ENCODE data around the gene WNK2. TPM values are rescaled to one million over a fixed set of nuclear protein-coding genes. Genes with fewer than 3 reads are reported as not detected.

WNK2 gene
- polyA plus RNA-seq, 2 of the 4 experiments (the other 2 are of a cell fraction): 2.1 to 6.7 TPM

DNA sequence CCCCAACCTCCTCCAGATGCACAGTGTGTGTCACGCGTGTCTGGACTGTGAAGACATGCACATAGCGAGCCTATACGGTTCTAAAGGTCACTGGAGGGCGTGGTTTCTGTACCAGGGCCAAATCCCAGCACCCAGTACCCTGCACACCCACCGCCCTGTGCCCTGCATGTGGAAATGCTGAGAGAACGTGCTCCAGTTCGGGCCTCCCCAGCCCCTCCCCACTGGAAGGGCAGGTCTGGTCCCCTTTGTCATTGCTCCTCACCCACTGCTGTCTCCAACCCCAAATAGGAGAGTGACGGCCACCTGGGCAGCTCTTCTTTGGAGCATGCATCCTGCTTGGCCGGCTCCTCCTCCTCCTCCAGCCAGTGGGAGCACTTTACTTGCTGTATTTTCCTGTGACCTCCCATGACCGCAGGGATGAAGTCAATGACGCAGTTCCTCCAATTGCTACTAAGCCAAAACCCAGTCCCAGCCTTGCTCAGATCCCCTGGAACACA lies 116.7 kb downstream of the WNK2 start (continued):
- TF ChIP-seq E2F6 (IDR thresholded peaks at IDR 0.05; ENCODE audit: borderline replicate concordance, low read depth) (no peak), CTCF (IDR thresholded peaks at IDR 0.05) (no peak), MAFK (IDR thresholded peaks at IDR 0.05; ENCODE audit: partially characterized antibody) (no peak), ZSCAN20 (CRISPR knock-in tag; IDR thresholded peaks at IDR 0.05) (no peak), RARB (CRISPR knock-in tag; IDR thresholded peaks at IDR 0.05) (no peak), CBX2 (IDR thresholded peaks at IDR 0.05; ENCODE audit: borderline replicate concordance, low read depth) (no peak), NPAS2 (CRISPR knock-in tag; IDR thresholded peaks at IDR 0.05; ENCODE audit: borderline replicate concordance) (no peak)

- DNase-seq (ENCODE audit: low read depth in 1 of 2, low spot score in 1 of 2) (no peak), ATAC-seq (no peak), FAIRE-seq (no peak)
- Histone ChIP-seq H3K27ac (no peak overlapping the region), H3K4me1 (peaks cover 4% of the 10 kb centered on the region; the same call in 1 of the 3 replicates), H3K9me3 (no peaks in the 10 kb centered on the region), H3K4me3 (no peak overlapping the region), H3K4me2 (no peak overlapping the region)
- CTCF ChIA-PET: interaction anchor here (0.9 to 10.1 kb wide), 11 partner anchors 9 to 194 kb away, joined by 3 to 158 read pairs (median 15); no protein-coding TSS in a partner anchor
- WGBS (ENCODE audit: missing lambda C conversion rate): 86% methylated on average over 7 of the region's 17 CpGs
- TF ChIP-seq TP53 (CRISPR knock-in tag; IDR thresholded peaks at IDR 0.05) (no peak), JUN (IDR thresholded peaks at IDR 0.05) (no peak), HOXB13 (CRISPR knock-in tag; IDR thresholded peaks at IDR 0.05; ENCODE audit: low read depth) (no peak), SREBF2 (IDR thresholded peaks at IDR 0.05) (no peak), KDM1A (IDR thresholded peaks at IDR 0.05; ENCODE audit: low read depth) (no peak), ESRRA (IDR thresholded peaks at IDR 0.05; ENCODE audit: borderline replicate concordance, low read length) (no peak), RARB (CRISPR knock-in tag; IDR thresholded peaks at IDR 0.05) (no peak), SMC3 (IDR thresholded peaks at IDR 0.05) (no peak), POLR2A (IDR thresholded peaks at IDR 0.05; ENCODE audit: low read length) (no peak), CTCF (IDR thresholded peaks at IDR 0.05) (no peak), E2F6 (IDR thresholded peaks at IDR 0.05; ENCODE audit: borderline replicate concordance, low read depth) (no peak)
- TF ChIP-seq, protein P1, sequence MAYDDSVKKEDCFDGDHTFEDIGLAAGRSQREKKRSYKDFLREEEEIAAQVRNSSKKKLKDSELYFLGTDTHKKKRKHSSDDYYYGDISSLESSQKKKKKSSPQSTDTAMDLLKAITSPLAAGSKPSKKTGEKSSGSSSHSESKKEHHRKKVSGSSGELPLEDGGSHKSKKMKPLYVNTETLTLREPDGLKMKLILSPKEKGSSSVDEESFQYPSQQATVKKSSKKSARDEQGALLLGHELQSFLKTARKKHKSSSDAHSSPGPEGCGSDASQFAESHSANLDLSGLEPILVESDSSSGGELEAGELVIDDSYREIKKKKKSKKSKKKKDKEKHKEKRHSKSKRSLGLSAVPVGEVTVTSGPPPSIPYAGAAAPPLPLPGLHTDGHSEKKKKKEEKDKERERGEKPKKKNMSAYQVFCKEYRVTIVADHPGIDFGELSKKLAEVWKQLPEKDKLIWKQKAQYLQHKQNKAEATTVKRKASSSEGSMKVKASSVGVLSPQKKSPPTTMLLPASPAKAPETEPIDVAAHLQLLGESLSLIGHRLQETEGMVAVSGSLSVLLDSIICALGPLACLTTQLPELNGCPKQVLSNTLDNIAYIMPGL (CRISPR knock-in tag; IDR thresholded peaks at IDR 0.05; ENCODE audit: borderline replicate concordance): no peak
- POLR2A ChIA-PET: interaction anchor here (0.8 kb wide), 1 partner anchor 167 kb away, joined by 3 read pairs; the partner anchor contains the start of gene NINJ1
Measured at GRCh38 chr9:93301291-93301811, 117.4 kb downstream of the WNK2 start.
